ENCODE measurements around the gene GCN1.

- TF ChIP-seq, protein P1, sequence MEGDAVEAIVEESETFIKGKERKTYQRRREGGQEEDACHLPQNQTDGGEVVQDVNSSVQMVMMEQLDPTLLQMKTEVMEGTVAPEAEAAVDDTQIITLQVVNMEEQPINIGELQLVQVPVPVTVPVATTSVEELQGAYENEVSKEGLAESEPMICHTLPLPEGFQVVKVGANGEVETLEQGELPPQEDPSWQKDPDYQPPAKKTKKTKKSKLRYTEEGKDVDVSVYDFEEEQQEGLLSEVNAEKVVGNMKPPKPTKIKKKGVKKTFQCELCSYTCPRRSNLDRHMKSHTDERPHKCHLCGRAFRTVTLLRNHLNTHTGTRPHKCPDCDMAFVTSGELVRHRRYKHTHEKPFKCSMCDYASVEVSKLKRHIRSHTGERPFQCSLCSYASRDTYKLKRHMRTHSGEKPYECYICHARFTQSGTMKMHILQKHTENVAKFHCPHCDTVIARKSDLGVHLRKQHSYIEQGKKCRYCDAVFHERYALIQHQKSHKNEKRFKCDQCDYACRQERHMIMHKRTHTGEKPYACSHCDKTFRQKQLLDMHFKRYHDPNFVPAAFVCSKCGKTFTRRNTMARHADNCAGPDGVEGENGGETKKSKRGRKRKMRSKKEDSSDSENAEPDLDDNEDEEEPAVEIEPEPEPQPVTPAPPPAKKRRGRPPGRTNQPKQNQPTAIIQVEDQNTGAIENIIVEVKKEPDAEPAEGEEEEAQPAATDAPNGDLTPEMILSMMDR (IDR thresholded peaks at IDR 0.05), result no peak
- no peak for TF ChIP-seq POLR2A (IDR thresholded peaks at IDR 0.05)
Observed at GRCh38 chr12:120225852-120226640, 31.5 kb upstream of the GCN1 start.
